Calu3 (cell line): Measurements from ENCODE around the gene KIF20B. TPM values are rescaled to one million over a fixed set of nuclear protein-coding genes. Genes with fewer than 3 reads are reported as not detected.

Experiments
- BruUV-seq: library from RNA; stranded (reverse); fragments of 400-500 nt; replicated peaks from 2 replicates; lab custom pipeline; 2021; lab: Mats Ljungman, UMichigan
- CTCF ChIA-PET: fragments of 300-600 bp; sonication (Branson Sonifier 250); formaldehyde crosslinking; loops from one replicate; lab custom pipeline; 2022; ENCODE audit warnings: antibody characterized with exemption; lab: Charles Lee
- DNase-seq: peaks from one replicate; pipeline ENCODE4 v3.0.0; 2022
- H3K27ac Mint-ChIP-seq: one replicate; pipeline ENCODE4 v1.8.0; 2022; ENCODE audit warnings: mixed read lengths; ENCODE audit not compliant: unreplicated experiment
- H3K27me3 Mint-ChIP-seq: one replicate; pipeline ENCODE4 v1.8.0; 2022; ENCODE audit warnings: mixed read lengths; ENCODE audit not compliant: unreplicated experiment
- H3K36me3 Mint-ChIP-seq: one replicate; pipeline ENCODE4 v1.8.0; 2022; ENCODE audit warnings: mild to moderate bottlenecking, moderate library complexity, mixed read lengths; ENCODE audit not compliant: insufficient read depth, unreplicated experiment
- H3K4me1 Mint-ChIP-seq: one replicate; pipeline ENCODE4 v1.8.0; 2022; ENCODE audit warnings: mild to moderate bottlenecking, low read depth, mixed read lengths; ENCODE audit not compliant: unreplicated experiment
- H3K4me3 Mint-ChIP-seq: one replicate; pipeline ENCODE4 v1.8.0; 2022; ENCODE audit warnings: mild to moderate bottlenecking, low read depth, moderate library complexity, mixed read lengths; ENCODE audit not compliant: unreplicated experiment
- H3K9me3 Mint-ChIP-seq: one replicate; pipeline ENCODE4 v1.8.0; 2022; ENCODE audit warnings: low read depth, mixed read lengths; ENCODE audit not compliant: unreplicated experiment
- intact Hi-C: fragments of 100-400 bp; cut with micrococcal nuclease; formaldehyde crosslinking; loops from one replicate; pipeline ENCODE4 v1.10.0; 2022; ENCODE audit not compliant: unreplicated experiment
- total RNA-seq: library from RNA; stranded (reverse); gene quantifications from 2 replicates; pipeline ENCODE4 v1.2.3, GENCODE V29; 2022
- TF ChIP-seq, protein P1 (sequence below): fragments of 200-600 bp; IDR thresholded peaks from one replicate; pipeline ENCODE4 v1.8.0; 2022; ENCODE audit warnings: antibody characterized with exemption; ENCODE audit not compliant: unreplicated experiment

Gene KIF20B
- total RNA-seq, 1 experiment from 2014 or later = 39.9 TPM

GRCh38 chr10:89668386-89669071, 32.9 kb upstream of the KIF20B start:
- no TSS peak for BruUV-seq
- no peaks in the 10 kb centered on the region for H3K4me1 Mint-ChIP-seq
- no peak overlapping the region for H3K4me3 Mint-ChIP-seq
- H3K9me3 Mint-ChIP-seq = no peaks in the 10 kb centered on the region
- H3K27me3 Mint-ChIP-seq = no peaks in the 10 kb centered on the region
- H3K27ac Mint-ChIP-seq = no peak overlapping the region
- CTCF ChIA-PET = no interaction called here
- intact Hi-C loops = no loop called here
- DNase-seq = no peak
- TF ChIP-seq, protein P1, sequence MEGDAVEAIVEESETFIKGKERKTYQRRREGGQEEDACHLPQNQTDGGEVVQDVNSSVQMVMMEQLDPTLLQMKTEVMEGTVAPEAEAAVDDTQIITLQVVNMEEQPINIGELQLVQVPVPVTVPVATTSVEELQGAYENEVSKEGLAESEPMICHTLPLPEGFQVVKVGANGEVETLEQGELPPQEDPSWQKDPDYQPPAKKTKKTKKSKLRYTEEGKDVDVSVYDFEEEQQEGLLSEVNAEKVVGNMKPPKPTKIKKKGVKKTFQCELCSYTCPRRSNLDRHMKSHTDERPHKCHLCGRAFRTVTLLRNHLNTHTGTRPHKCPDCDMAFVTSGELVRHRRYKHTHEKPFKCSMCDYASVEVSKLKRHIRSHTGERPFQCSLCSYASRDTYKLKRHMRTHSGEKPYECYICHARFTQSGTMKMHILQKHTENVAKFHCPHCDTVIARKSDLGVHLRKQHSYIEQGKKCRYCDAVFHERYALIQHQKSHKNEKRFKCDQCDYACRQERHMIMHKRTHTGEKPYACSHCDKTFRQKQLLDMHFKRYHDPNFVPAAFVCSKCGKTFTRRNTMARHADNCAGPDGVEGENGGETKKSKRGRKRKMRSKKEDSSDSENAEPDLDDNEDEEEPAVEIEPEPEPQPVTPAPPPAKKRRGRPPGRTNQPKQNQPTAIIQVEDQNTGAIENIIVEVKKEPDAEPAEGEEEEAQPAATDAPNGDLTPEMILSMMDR = no peak
- no peaks in the 10 kb centered on the region for H3K36me3 Mint-ChIP-seq

DNA sequence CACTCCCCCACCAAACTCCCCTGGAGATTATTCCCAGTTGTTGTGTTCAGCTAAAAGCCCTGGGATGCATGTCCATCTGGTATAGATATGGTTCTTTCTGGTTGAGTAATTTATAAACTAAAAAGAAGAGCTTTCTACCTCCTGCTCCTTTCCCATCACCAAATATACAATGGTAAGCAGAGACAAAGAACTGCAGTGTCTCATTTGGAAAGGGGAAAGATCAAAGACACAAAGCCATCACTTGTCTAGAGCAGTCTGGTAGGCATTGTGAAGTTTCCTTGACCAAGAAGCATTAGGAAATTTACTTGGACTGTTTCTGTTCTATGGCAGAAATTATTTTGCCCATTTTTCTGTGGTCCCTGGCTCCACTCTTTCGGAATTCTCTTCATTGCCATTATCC, 31.4 kb upstream of the KIF20B start:
- Mint-ChIP-seq H3K9me3 (no peaks in the 10 kb centered on the region), H3K27ac (no peak overlapping the region), H3K4me3 (no peak overlapping the region), H3K4me1 (no peaks in the 10 kb centered on the region), H3K27me3 (no peaks in the 10 kb centered on the region), H3K36me3 (no peaks in the 10 kb centered on the region)
- BruUV-seq = no TSS peak
- DNase-seq = no peak
- TF ChIP-seq, protein P1 = no peak
- intact Hi-C loops = no loop called here
- CTCF ChIA-PET = no interaction called here

DNA sequence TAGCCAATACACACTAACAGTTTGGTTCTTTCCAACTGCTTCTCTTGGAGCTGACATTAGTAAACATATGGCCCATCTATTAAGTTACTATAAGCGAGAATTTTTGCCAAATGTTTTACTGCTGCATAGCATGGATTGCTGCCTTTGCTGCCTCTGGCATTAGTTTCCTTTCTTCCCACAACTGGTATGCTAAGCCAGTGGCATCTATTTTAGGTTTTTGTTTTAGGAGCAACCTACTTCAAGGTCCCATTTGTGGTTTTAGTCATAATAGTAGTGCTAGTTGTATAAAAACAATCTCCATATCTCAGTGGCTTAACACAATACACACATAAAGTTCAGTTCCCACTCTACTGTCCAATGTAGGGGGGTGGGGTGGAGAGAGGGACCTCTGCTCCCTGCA, 30.5 kb upstream of the KIF20B start:
- CTCF ChIA-PET = no interaction called here
- Mint-ChIP-seq H3K9me3 (no peaks in the 10 kb centered on the region), H3K27ac (no peak overlapping the region), H3K4me1 (no peaks in the 10 kb centered on the region), H3K27me3 (no peaks in the 10 kb centered on the region), H3K36me3 (no peaks in the 10 kb centered on the region), H3K4me3 (no peak overlapping the region)
- DNase-seq = no peak
- no TSS peak for BruUV-seq
- intact Hi-C loops = no loop called here
- TF ChIP-seq, protein P1 = no peak

DNA sequence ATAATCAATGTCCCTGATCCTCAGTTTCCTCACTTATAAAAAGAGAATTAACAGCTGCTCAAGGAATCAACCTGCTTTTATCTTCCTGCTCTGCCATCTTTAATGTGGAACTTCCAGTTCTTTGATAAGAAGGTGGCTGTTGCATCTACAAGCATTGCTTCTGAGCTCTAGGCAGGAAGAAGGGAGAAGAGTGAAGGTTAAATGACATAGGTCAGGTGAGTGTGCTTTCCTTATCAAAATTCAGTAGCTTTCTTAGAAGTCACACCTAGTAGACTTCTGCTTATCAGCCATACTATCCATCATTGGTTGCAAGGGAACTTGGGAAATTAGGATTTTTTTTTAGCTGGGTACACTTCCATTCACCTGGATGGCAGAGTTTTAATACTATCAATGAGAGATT, 24.0 kb upstream of the KIF20B start:
- CTCF ChIA-PET = no interaction called here
- no peaks in the 10 kb centered on the region for H3K4me1 Mint-ChIP-seq
- H3K9me3 Mint-ChIP-seq = no peaks in the 10 kb centered on the region
- intact Hi-C loops = no loop called here
- no peak overlapping the region for H3K4me3 Mint-ChIP-seq
- H3K27me3 Mint-ChIP-seq = no peaks in the 10 kb centered on the region
- H3K27ac Mint-ChIP-seq = no peak overlapping the region
- no peaks in the 10 kb centered on the region for H3K36me3 Mint-ChIP-seq
- TF ChIP-seq, protein P1 = no peak
- DNase-seq = no peak
- BruUV-seq = no TSS peak
